ENCODE measurements around the gene HEXB.

HEXB gene

DNA sequence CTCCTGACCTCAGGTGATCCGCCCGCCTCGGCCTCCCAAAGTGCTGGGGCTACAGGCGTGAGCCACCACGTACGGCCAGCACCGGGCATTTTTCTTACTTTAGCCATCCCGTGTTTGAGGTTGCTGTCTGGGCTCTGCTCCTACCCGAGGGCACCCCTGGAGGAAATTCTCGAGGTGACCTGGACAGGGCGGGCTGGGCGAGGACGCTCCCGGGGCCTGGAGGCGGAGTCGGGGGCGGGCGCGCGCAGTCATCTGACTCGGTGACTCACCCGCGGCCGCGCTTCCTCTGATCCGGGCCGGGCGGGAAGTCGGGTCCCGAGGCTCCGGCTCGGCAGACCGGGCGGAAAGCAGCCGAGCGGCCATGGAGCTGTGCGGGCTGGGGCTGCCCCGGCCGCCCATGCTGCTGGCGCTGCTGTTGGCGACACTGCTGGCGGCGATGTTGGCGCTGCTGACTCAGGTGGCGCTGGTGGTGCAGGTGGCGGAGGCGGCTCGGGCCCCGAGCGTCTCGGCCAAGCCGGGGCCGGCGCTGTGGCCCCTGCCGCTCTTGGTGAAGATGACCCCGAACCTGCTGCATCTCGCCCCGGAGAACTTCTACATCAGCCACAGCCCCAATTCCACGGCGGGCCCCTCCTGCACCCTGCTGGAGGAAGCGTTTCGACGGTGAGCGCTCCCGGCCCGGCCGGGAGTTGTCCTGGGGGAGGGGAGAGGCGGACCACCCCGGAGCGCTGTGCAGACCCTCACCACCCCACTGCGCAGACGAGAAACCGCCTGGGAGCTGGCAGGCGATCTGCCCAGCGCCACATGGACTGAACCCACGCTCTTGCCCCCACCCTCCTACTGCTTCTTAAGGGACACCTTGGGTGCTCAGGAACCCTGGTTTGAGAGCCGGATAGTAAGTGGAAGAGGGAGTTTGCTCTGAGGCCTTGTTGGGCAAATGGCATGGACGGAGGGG, at the start of gene HEXB:
HEXB (plus strand) TSS at position 334 of the 952 bp plus-strand sequence; CDS start at position 362, 28 bp downstream.
- DNase-seq (ENCODE audit: low read depth) = peak; percentile 86

GRCh38 chr5:74636149-74636548, 48.9 kb upstream of the HEXB start:
- no peak for DNase-seq (ENCODE audit: low read depth)

DNA sequence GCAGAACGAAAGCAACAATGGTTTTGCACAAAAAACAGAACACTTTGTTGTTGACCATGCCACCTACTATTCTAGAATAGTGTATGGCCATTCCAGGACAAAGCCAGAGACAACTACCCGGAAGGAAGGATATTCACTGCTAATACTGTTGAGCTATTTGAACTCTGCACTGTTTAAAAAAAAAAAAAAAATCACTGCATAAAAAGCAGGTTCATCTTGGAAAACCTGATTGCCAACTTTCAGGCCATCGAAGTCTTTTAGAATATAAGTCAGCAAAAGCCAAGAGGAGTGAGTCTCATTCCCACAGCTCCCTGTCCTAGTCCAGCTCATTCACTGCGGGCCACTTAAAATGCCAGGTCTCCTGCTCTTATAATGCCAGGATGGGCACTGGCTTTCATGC, 48.5 kb upstream of the HEXB start:
- no peak for DNase-seq (ENCODE audit: low read depth)

- no peak for DNase-seq (ENCODE audit: low read depth)
These were observed 46.5 kb upstream of the HEXB start for GRCh38 chr5:74638544-74638969.

- DNase-seq (ENCODE audit: low read depth) = peak; percentile 50
These were observed 45.8 kb upstream of the HEXB start for GRCh38 chr5:74638970-74639806.

DNA sequence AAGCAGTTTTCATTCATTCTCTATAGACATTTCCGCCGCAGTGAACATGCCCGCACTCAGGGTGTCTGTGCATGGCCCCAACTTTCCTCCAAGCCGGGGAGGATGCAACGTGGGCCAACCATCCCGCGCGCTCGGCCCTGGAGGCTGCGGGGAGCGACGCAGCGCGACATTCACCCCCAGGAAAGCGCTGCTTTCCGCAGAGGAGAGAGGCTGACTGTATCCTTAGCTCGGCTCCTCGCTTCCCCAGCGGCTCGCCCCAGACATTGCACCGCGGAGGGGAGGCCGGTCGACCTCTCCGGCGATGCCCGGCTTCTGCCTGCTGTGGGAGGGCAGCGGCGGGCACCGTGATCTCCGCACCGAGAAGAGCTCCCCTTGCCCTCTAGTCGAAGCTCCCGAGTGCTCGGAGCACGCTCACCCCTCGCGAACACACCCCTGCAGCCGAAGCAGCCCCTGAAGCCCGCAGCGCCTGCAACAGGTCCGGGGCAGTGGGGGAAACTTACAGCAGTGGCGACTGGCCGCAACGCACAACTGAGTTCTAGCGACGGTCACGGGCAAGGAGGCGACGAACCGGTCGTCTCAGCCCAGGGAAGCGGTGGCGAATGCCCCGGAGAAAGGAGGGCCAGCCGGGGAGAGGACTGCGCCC, 45.1 kb upstream of the HEXB start:
- peak; percentile 65 for DNase-seq (ENCODE audit: low read depth)

DNA sequence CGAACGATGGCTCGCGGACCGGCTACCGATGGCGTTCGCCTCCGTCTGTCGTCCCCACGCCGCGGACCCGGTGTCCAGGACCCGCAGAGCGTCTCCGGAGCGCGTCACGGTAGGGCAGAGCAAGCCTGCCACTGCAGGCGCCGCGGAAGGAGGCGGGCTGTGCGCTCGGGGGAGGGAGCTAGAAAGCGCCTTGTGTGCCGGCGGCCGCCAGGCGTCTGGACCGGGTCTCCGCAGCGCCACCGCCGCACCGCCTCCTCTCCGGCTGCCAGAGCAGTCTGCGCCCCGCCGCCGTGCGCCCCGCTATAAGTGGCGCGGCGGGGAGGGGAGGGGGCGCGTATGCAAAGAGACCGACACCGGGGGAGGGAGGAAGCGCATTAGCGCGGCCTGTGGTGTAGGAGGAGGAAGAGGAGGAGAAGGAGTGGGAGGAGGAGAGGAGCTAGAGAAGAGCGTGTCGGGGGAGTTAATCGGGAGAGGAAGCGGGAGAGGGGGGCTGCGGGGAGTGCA, 44.5 kb upstream of the HEXB start, which contains the start of gene ENC1:
ENC1 (minus strand) TSS at position 279 of the 504 bp plus-strand sequence. CDS start 4,243 bp downstream, outside the sequence.
- peak; percentile 90 for DNase-seq (ENCODE audit: low read depth)

GRCh38 chr5:74640954-74641734, 43.9 kb upstream of the HEXB start:
- DNase-seq (ENCODE audit: low read depth) = peak; percentile 81

GRCh38 chr5:74641735-74642542, 43.1 kb upstream of the HEXB start:
- peak; percentile 85 for DNase-seq (ENCODE audit: low read depth)

- no peak for DNase-seq (ENCODE audit: low read depth)
These were observed 42.5 kb upstream of the HEXB start for GRCh38 chr5:74642543-74642863.

- DNase-seq (ENCODE audit: low read depth) = peak; percentile 96
These were observed 41.9 kb upstream of the HEXB start for GRCh38 chr5:74643111-74643562.

DNA sequence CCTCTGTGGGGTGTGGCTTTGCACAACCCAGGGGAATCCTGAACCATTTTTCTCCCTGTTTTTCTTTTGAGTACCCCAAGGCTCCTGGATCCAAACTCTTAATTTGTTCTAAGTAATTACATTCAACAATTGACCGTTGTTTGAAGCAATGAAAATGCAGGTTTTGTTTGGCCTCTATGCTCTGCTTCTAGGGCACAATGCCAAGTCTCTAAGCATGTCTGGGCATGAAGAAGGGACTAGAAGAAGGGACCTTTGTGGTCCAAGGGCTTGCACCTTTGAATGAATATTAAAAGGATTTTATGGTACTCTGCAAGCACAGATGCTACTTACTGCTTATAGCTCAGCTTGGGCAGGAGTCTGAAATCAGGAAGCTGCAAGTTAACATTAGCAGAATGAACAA, 37.9 kb upstream of the HEXB start:
- DNase-seq (ENCODE audit: low read depth) = no peak

- DNase-seq (ENCODE audit: low read depth) = peak; percentile 72
These were observed 36.2 kb upstream of the HEXB start for GRCh38 chr5:74648835-74649293.

GRCh38 chr5:74649421-74649973, 35.5 kb upstream of the HEXB start:
- DNase-seq (ENCODE audit: low read depth) = no peak

DNA sequence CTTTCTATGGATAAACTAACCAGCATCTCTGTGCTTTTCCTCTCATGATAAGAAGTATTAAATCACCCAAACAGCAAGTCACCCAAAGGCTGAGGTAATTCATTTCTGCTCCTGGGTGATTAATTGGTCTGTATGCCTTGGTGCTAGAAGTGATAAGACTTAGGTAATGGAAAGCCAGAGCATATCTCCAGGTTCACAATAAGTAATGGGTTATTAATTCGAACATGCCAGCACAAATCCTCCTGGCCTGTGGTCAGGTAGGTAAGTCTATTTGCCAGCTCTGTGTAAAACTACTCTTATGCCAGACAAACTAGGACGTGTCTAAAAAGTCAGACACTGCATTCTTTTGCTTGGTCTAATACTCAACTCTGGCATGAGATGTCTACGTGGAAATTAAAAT, 33.3 kb upstream of the HEXB start:
- no peak for DNase-seq (ENCODE audit: low read depth)

- no peak for DNase-seq (ENCODE audit: low read depth)
These were observed 32.5 kb upstream of the HEXB start for GRCh38 chr5:74652576-74652975.

DNA sequence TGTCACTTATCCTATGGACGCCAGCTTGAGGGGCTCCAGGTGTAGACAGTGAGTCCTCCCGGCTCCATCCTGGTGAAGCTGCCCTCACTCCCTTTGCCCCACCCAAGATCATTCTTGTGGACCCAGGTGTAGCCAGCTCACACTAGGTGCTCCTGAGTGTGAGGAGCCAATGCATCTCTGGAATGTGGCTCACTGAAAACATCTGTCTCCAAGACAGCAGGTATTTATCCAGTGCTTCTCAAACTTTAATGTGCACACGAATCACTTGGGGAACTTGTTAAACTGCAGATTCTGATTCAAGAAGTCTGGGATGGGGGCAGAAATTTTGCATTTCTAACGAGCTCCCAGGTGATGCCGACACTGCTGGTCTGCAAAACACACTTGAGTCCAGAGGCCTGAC, 31.0 kb upstream of the HEXB start:
- no peak for DNase-seq (ENCODE audit: low read depth)

DNA sequence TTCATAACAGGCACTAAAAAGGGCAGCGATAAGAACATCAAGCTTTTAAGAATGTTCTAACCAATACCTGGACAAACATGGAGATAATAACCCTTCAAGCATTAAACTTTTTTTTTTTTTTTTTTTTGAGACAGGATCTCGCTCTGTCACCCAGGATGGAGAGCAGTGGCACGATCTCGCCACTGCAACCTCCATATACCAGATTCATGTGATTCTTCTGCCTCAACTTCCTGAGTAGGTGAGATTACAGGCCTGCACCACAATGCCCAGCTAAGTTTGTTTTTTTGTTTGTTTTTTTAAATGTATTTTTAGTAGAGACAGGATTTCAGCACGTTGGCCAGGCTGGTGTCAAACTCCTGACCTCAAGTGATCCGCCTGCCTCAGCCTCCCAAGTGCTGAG, 29.8 kb upstream of the HEXB start:
- no peak for DNase-seq (ENCODE audit: low read depth)

DNA sequence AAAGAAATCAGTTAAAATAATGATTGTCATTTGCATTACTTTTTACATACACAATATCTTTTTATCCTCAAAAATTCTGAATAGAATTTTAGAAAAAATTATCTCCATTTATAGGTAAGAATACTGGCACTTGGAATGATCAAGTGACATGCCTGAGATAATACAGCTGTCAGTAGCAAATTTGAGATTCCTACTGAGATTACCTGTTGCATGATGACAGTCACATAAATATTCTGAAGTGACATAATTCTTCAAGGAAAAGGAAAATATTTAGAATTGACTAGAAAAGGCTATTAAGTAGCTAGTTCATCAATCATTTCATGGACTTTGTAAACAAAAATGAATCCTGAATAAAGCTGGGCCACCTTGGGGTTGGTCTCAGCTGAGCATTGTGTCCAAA, 29.3 kb upstream of the HEXB start:
- no peak for DNase-seq (ENCODE audit: low read depth)

GRCh38 chr5:74657165-74657564, 27.9 kb upstream of the HEXB start:
- no peak for DNase-seq (ENCODE audit: low read depth)
